ENCODE results near the gene PEAK3.
A peak's percentile ranks its signal among the peaks of the same experiment; 100 is the strongest.

The PEAK3 gene

GRCh38 chr19:2282062-2282861 is at the start of gene PEAK3:
Gene PEAK3 (minus strand): TSS chr19:2282175. CDS start chr19:2280931, 1,244 bp downstream.
- no peak for TF ChIP-seq CTCF (IDR thresholded peaks at IDR 0.05; ENCODE audit: extremely low read depth, missing control alignments)
- DNase-seq (ENCODE audit: low spot score): peak; percentile 73

- no peak for TF ChIP-seq CTCF (IDR thresholded peaks at IDR 0.05; ENCODE audit: extremely low read depth, missing control alignments)
- DNase-seq (ENCODE audit: low spot score): no peak
Measured at GRCh38 chr19:2330632-2331284, 48.8 kb upstream of the PEAK3 start.

- no peak for DNase-seq (ENCODE audit: low spot score)
- TF ChIP-seq CTCF (IDR thresholded peaks at IDR 0.05; ENCODE audit: extremely low read depth, missing control alignments): no peak
Measured at GRCh38 chr19:2330255-2330631, 48.3 kb upstream of the PEAK3 start.

- TF ChIP-seq CTCF (IDR thresholded peaks at IDR 0.05; ENCODE audit: extremely low read depth, missing control alignments): no peak
- DNase-seq (ENCODE audit: low spot score): no peak
Measured at GRCh38 chr19:2329501-2329916, 47.5 kb upstream of the PEAK3 start.

GRCh38 chr19:2329149-2329478 is 47.1 kb upstream of the PEAK3 start:
- TF ChIP-seq CTCF (IDR thresholded peaks at IDR 0.05; ENCODE audit: extremely low read depth, missing control alignments): no peak
- no peak for DNase-seq (ENCODE audit: low spot score)

GRCh38 chr19:2328401-2329148 is 46.6 kb upstream of the PEAK3 start, which contains the start of the genes LSM7 and SPPL2B:
Gene LSM7 (minus strand): TSS chr19:2328586. CDS start chr19:2328566, 20 bp downstream.
Gene SPPL2B (plus strand): TSS chr19:2328684. CDS start chr19:2328710, 26 bp downstream.
- no peak for TF ChIP-seq CTCF (IDR thresholded peaks at IDR 0.05; ENCODE audit: extremely low read depth, missing control alignments)
- DNase-seq (ENCODE audit: low spot score): peak; percentile 100
